Measurements from ENCODE around the gene MAGEA9B. TPM values are rescaled to one million over a fixed set of nuclear protein-coding genes. Genes with fewer than 3 reads are reported as not detected.
"Not testable (repeated sequence)": the region's sequence is repeated elsewhere in the genome, so short reads cannot be mapped to it uniquely, and the experiment has no call there.

Gene MAGEA9B
- polyA plus RNA-seq, 1 donor from 2014 or later: not detected

GRCh38 chrX:149628280-149628679, 41.0 kb upstream of the MAGEA9B start:
- Histone ChIP-seq H3K9me3 (ENCODE audit: low read length) (no peaks in the 10 kb centered on the region), H3K4me2 (ENCODE audit: low read length) (no peak overlapping the region), H2AFZ (ENCODE audit: low read depth, low read length) (no peak overlapping the region), H3K9ac (ENCODE audit: low read length) (no peak overlapping the region), H3K79me2 (replicated peaks; ENCODE audit: insufficient read depth, low read length) (peaks cover 2% of the 10 kb centered on the region), H3K27me3 (ENCODE audit: insufficient read depth, low read depth, low read length) (no peaks in the 10 kb centered on the region), H3F3A (ENCODE audit: insufficient read depth, low read length, poor library complexity, severe bottlenecking) (no peaks in the 10 kb centered on the region), H3K36me3 (ENCODE audit: insufficient read depth, low read length) (no peaks in the 10 kb centered on the region), H4K20me1 (ENCODE audit: insufficient read depth) (no peaks in the 10 kb centered on the region), H3K9me2 (ENCODE audit: insufficient read depth, low read length) (no peaks in the 10 kb centered on the region), H3K4me3 (ENCODE audit: low read length) (no peak overlapping the region), H3K27ac (ENCODE audit: low read length) (no peak overlapping the region)
- TF ChIP-seq RAD21 (conservative IDR thresholded peaks at IDR 0.05) (no peak), EZH2 (IDR thresholded peaks at IDR 0.05; ENCODE audit: borderline replicate concordance, insufficient read depth, low read length, poor library complexity, severe bottlenecking) (no peak), MXI1 (conservative IDR thresholded peaks at IDR 0.05; ENCODE audit: poor library complexity, severe bottlenecking) (no peak), EP300 (conservative IDR thresholded peaks at IDR 0.05; ENCODE audit: poor library complexity, severe bottlenecking) (no peak), POLR2AphosphoS5 (IDR thresholded peaks at IDR 0.05) (no peak), REST (IDR thresholded peaks at IDR 0.05; ENCODE audit: borderline replicate concordance) (no peak), TAF1 (IDR thresholded peaks at IDR 0.05; ENCODE audit: low read depth) (no peak), SMC3 (conservative IDR thresholded peaks at IDR 0.05; ENCODE audit: poor library complexity) (no peak)
- TF ChIP-seq, protein P1, sequence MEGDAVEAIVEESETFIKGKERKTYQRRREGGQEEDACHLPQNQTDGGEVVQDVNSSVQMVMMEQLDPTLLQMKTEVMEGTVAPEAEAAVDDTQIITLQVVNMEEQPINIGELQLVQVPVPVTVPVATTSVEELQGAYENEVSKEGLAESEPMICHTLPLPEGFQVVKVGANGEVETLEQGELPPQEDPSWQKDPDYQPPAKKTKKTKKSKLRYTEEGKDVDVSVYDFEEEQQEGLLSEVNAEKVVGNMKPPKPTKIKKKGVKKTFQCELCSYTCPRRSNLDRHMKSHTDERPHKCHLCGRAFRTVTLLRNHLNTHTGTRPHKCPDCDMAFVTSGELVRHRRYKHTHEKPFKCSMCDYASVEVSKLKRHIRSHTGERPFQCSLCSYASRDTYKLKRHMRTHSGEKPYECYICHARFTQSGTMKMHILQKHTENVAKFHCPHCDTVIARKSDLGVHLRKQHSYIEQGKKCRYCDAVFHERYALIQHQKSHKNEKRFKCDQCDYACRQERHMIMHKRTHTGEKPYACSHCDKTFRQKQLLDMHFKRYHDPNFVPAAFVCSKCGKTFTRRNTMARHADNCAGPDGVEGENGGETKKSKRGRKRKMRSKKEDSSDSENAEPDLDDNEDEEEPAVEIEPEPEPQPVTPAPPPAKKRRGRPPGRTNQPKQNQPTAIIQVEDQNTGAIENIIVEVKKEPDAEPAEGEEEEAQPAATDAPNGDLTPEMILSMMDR (IDR thresholded peaks at IDR 0.05; ENCODE audit: poor library complexity, severe bottlenecking): no peak

- not testable (repeated sequence) for H3K79me2 ChIP-seq (replicated peaks; ENCODE audit: insufficient read depth, low read length)
Measured at GRCh38 chrX:149626829-149627228, 39.6 kb upstream of the MAGEA9B start.

GRCh38 chrX:149619662-149620061, 32.4 kb upstream of the MAGEA9B start:
- H3K9ac ChIP-seq (ENCODE audit: low read length); H3K4me3 ChIP-seq (ENCODE audit: low read length); H3K36me3 ChIP-seq (ENCODE audit: insufficient read depth, low read length); H3K9me3 ChIP-seq (ENCODE audit: low read length); H3K27me3 ChIP-seq (ENCODE audit: insufficient read depth, low read depth, low read length); H4K20me1 ChIP-seq (ENCODE audit: insufficient read depth); H3K27ac ChIP-seq (ENCODE audit: low read length); H3K4me2 ChIP-seq (ENCODE audit: low read length); H3F3A ChIP-seq (ENCODE audit: insufficient read depth, low read length, poor library complexity, severe bottlenecking); H3K79me2 ChIP-seq (replicated peaks; ENCODE audit: insufficient read depth, low read length); H2AFZ ChIP-seq (ENCODE audit: low read depth, low read length); H3K9me2 ChIP-seq (ENCODE audit: insufficient read depth, low read length): not testable (repeated sequence)

More at GRCh38 chrX:149626829-149627228, 39.6 kb upstream of the MAGEA9B start:
- not testable (repeated sequence) for H3K27ac ChIP-seq (ENCODE audit: low read length); H3K9me3 ChIP-seq (ENCODE audit: low read length); H3K4me2 ChIP-seq (ENCODE audit: low read length); H4K20me1 ChIP-seq (ENCODE audit: insufficient read depth); H3K36me3 ChIP-seq (ENCODE audit: insufficient read depth, low read length); H3F3A ChIP-seq (ENCODE audit: insufficient read depth, low read length, poor library complexity, severe bottlenecking); H3K4me3 ChIP-seq (ENCODE audit: low read length); H3K9ac ChIP-seq (ENCODE audit: low read length); H3K9me2 ChIP-seq (ENCODE audit: insufficient read depth, low read length); H3K27me3 ChIP-seq (ENCODE audit: insufficient read depth, low read depth, low read length); H2AFZ ChIP-seq (ENCODE audit: low read depth, low read length)
